Prostate gland (tissue), 2 donors: ENCODE measurements around the gene ZNF134.
A peak's percentile ranks its signal among the peaks of the same experiment; 100 is the strongest.

Source experiments
- CTCF ChIP-seq, 4 experiments: fragments of 200-600 bp in 2 of 4; fragments of 450-650 bp in 2 of 4; sonication (generic) in 2 of 4; IDR thresholded peaks; 1 replicate in 3 of 4; 2 replicates in 1 of 4; pipeline ENCODE4 v1.5.1; 2016 to 2019; ENCODE audit warnings: antibody characterized with exemption in 4 of 4, mild to moderate bottlenecking in 2 of 4, moderate library complexity in 2 of 4
- POLR2A ChIP-seq: fragments of 450-650 bp; IDR thresholded peaks from one replicate; pipeline ENCODE4 v1.6.1; 2016; ENCODE audit warnings: antibody characterized with exemption, mild to moderate bottlenecking
- POLR2AphosphoS5 ChIP-seq: sonication (generic); formaldehyde crosslinking; IDR thresholded peaks from one replicate; pipeline ENCODE4 v1.6.1; 2017; ENCODE audit warnings: antibody characterized with exemption

- TF ChIP-seq CTCF (IDR thresholded peaks at IDR 0.05) (no peak), POLR2A (peak; percentile 29), POLR2AphosphoS5 (peak; percentile 17)
Observed at GRCh38 chr19:57664269-57665127, 50.5 kb downstream of the ZNF134 start.
